ENCODE results near the gene GTPBP10. TPM values are rescaled to one million over a fixed set of nuclear protein-coding genes. Genes with fewer than 3 reads are reported as not detected.
"Not testable (repeated sequence)": the region's sequence is repeated elsewhere in the genome, so short reads cannot be mapped to it uniquely, and the experiment has no call there.

GTPBP10 gene
- total and polyA plus RNA-seq, 2 donors (not counting 1 experiment from before 2014, with no cell fraction given) = 17.7 to 36.2 TPM

DNA sequence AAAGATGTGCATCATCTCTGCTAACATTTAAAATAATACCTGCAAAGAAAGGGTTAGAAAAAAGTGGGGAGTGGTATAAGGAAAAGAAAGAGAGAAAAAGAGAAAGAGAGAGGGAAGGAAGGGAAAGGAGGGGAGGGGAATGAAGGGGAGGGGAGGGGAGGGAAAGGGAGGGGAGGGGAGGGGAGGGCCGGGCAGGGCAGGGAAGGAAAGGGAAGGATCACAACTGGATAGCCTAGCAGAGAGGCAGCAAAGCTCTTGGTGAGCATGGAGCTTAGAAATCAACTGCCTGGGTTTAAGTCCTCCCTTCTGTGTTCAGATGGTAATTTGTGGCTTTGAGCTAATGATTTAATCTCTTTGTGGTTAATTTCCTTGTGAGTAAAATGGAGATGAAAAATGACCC lies 20.0 kb upstream of the GTPBP10 start:
- Histone ChIP-seq H2AFZ (ENCODE audit: insufficient read depth, low read depth, low read length, poor library complexity, severe bottlenecking) (no peak overlapping the region), H3K4me3 (ENCODE audit: control extremely low read depth in 1 of 5, extremely low read depth in 1 of 5, insufficient read depth in 1 of 5, low read depth in 2 of 5, low read length in 4 of 5) (no peak overlapping the region), H3K79me2 (ENCODE audit: control insufficient read depth, insufficient read depth, low read length) (no peaks in the 10 kb centered on the region), H3K9ac (ENCODE audit: low read length) (no peak overlapping the region), H3K27ac (ENCODE audit: low read length in 2 of 2) (no peak overlapping the region), H4K20me1 (ENCODE audit: control insufficient read depth, insufficient read depth, low read length, poor library complexity, severe bottlenecking) (no peaks in the 10 kb centered on the region), H3K9me3 (ENCODE audit: control extremely low read depth in 1 of 3, control insufficient read depth in 2 of 3, insufficient read depth in 1 of 3, low read length in 2 of 3) (no peaks in the 10 kb centered on the region), H3K4me1 (ENCODE audit: control insufficient read depth in 2 of 2, insufficient read depth in 2 of 2, low read length in 2 of 2) (no peaks in the 10 kb centered on the region), H3K36me3 (replicated peaks in 1 of 2; ENCODE audit: control extremely low read depth in 1 of 2, control insufficient read depth in 1 of 2, extremely low read depth in 1 of 2, insufficient read depth in 2 of 2, low read length in 1 of 2) (no peaks in the 10 kb centered on the region), H3K27me3 (replicated peaks in 1 of 4; ENCODE audit: control extremely low read depth in 1 of 4, control insufficient read depth in 3 of 4, insufficient read depth in 4 of 4, low read length in 3 of 4) (peaks cover 0 to 19% (median 8%) of the 10 kb centered on the region in 4 experiments), H3K4me2 (replicated peaks; ENCODE audit: low read depth, low read length, poor library complexity, severe bottlenecking) (no peak overlapping the region)
- intact Hi-C loops (cut with micrococcal nuclease) = no loop called here
- TF ChIP-seq CTCF (IDR thresholded peaks at IDR 0.05) = no peak
- TF ChIP-seq EZH2 (IDR thresholded peaks at IDR 0.05; ENCODE audit: borderline replicate concordance, insufficient read depth, low read depth, low read length, poor library complexity, severe bottlenecking) = no peak
- POLR2A ChIA-PET = no interaction called here
- ATAC-seq (ENCODE audit: low read depth) (no peak), DNase-seq (no peak)
- Mint-ChIP-seq H3K4me1 (peaks cover 1% of the 10 kb centered on the region), H3K4me3 (no peak overlapping the region), H3K9me3 (ENCODE audit: insufficient read depth) (no peaks in the 10 kb centered on the region), H3K27ac (no peak overlapping the region), H3K27me3 (peaks cover 36% of the 10 kb centered on the region)
- CTCF ChIA-PET = no interaction called here
- no CpG with 5 or more reads among the region's 1 CpG for WGBS (ENCODE audit: insufficient coverage)

- no peaks in the 10 kb centered on the region for H3K9me3 Mint-ChIP-seq (ENCODE audit: insufficient read depth)
- H3K4me1 ChIP-seq (ENCODE audit: control insufficient read depth in 2 of 2, insufficient read depth in 2 of 2, low read length in 2 of 2) = no peaks in the 10 kb centered on the region
- no peak for TF ChIP-seq EZH2 (IDR thresholded peaks at IDR 0.05; ENCODE audit: borderline replicate concordance, insufficient read depth, low read depth, low read length, poor library complexity, severe bottlenecking)
- DNase-seq (no peak), ATAC-seq (ENCODE audit: low read depth) (no peak)
- no peaks in the 10 kb centered on the region for H3K27me3 ChIP-seq (replicated peaks in 1 of 4; ENCODE audit: control extremely low read depth in 1 of 4, control insufficient read depth in 3 of 4, insufficient read depth in 4 of 4, low read length in 3 of 4)
- H3K79me2 ChIP-seq (ENCODE audit: control insufficient read depth, insufficient read depth, low read length) = no peaks in the 10 kb centered on the region
- no peaks in the 10 kb centered on the region for H3K36me3 ChIP-seq (replicated peaks in 1 of 2; ENCODE audit: control extremely low read depth in 1 of 2, control insufficient read depth in 1 of 2, extremely low read depth in 1 of 2, insufficient read depth in 2 of 2, low read length in 1 of 2)
- peaks cover 0 to 5% (median 0%) of the 10 kb centered on the region in 3 donors for H3K9me3 ChIP-seq (ENCODE audit: control extremely low read depth in 1 of 3, control insufficient read depth in 2 of 3, insufficient read depth in 1 of 3, low read length in 2 of 3)
- no peak overlapping the region for H3K4me3 Mint-ChIP-seq
- intact Hi-C loops (cut with micrococcal nuclease) = no loop called here
- no peak overlapping the region for H3K4me2 ChIP-seq (replicated peaks; ENCODE audit: low read depth, low read length, poor library complexity, severe bottlenecking)
- H2AFZ ChIP-seq (ENCODE audit: insufficient read depth, low read depth, low read length, poor library complexity, severe bottlenecking) = no peak overlapping the region
- ChIA-PET POLR2A (no interaction called here), CTCF (interaction anchor here (0.7 kb wide), 1 partner anchor 68 kb away, joined by 3 read pairs; no protein-coding TSS in a partner anchor)
- peaks cover 7% of the 10 kb centered on the region for H3K27me3 Mint-ChIP-seq
- H3K27ac ChIP-seq (ENCODE audit: low read length in 2 of 2) = no peak overlapping the region
- no peak overlapping the region for H3K27ac Mint-ChIP-seq
- no peaks in the 10 kb centered on the region for H4K20me1 ChIP-seq (ENCODE audit: control insufficient read depth, insufficient read depth, low read length, poor library complexity, severe bottlenecking)
- 98% methylated on average over 46 of the region's 48 CpGs for WGBS (ENCODE audit: insufficient coverage)
- no peak overlapping the region for H3K9ac ChIP-seq (ENCODE audit: low read length)
- no peaks in the 10 kb centered on the region for H3K4me1 Mint-ChIP-seq
- H3K4me3 ChIP-seq (ENCODE audit: control extremely low read depth in 1 of 5, extremely low read depth in 1 of 5, insufficient read depth in 1 of 5, low read depth in 2 of 5, low read length in 4 of 5) = no peak overlapping the region
Observed at GRCh38 chr7:90334193-90334843, 12.2 kb upstream of the GTPBP10 start.

GRCh38 chr7:90334926-90335325 lies 11.6 kb upstream of the GTPBP10 start:
- H3K9ac ChIP-seq (ENCODE audit: low read length); H3K27ac Mint-ChIP-seq; H3K9me3 ChIP-seq (ENCODE audit: control extremely low read depth in 1 of 3, control insufficient read depth in 2 of 3, insufficient read depth in 1 of 3, low read length in 2 of 3); H2AFZ ChIP-seq (ENCODE audit: insufficient read depth, low read depth, low read length, poor library complexity, severe bottlenecking); H3K4me3 Mint-ChIP-seq; DNase-seq; H3K27me3 Mint-ChIP-seq; H3K4me2 ChIP-seq (replicated peaks; ENCODE audit: low read depth, low read length, poor library complexity, severe bottlenecking); POLR2A ChIA-PET; H4K20me1 ChIP-seq (ENCODE audit: control insufficient read depth, insufficient read depth, low read length, poor library complexity, severe bottlenecking); H3K4me1 ChIP-seq (ENCODE audit: control insufficient read depth in 2 of 2, insufficient read depth in 2 of 2, low read length in 2 of 2); H3K36me3 ChIP-seq (replicated peaks in 1 of 2; ENCODE audit: control extremely low read depth in 1 of 2, control insufficient read depth in 1 of 2, extremely low read depth in 1 of 2, insufficient read depth in 2 of 2, low read length in 1 of 2); H3K4me3 ChIP-seq (ENCODE audit: control extremely low read depth in 1 of 5, extremely low read depth in 1 of 5, insufficient read depth in 1 of 5, low read depth in 2 of 5, low read length in 4 of 5); H3K79me2 ChIP-seq (ENCODE audit: control insufficient read depth, insufficient read depth, low read length); H3K9me3 Mint-ChIP-seq (ENCODE audit: insufficient read depth); intact Hi-C loops (cut with micrococcal nuclease); ATAC-seq (ENCODE audit: low read depth); H3K27me3 ChIP-seq (replicated peaks in 1 of 4; ENCODE audit: control extremely low read depth in 1 of 4, control insufficient read depth in 3 of 4, insufficient read depth in 4 of 4, low read length in 3 of 4); H3K27ac ChIP-seq (ENCODE audit: low read length in 2 of 2); H3K4me1 Mint-ChIP-seq: not testable (repeated sequence)
- CTCF ChIA-PET = interaction anchor here (0.7 kb wide), 1 partner anchor 67 kb away, joined by 3 read pairs; no protein-coding TSS in a partner anchor
- 57% methylated on average over 1 of the region's 2 CpGs for WGBS (ENCODE audit: insufficient coverage)
